Naive B cell (primary cell): Measurements from ENCODE around the gene PCNX1. TPM values are rescaled to one million over a fixed set of nuclear protein-coding genes. Genes with fewer than 3 reads are reported as not detected.

Source experiments
- ATAC-seq, 2 donors: fragments of 150-1000 bp; cut with Tn5 transposase; 2 replicates each; pipeline ENCODE4 v1.10.0; 2021; ENCODE audit warnings: low read depth in 2 of 2, mild to moderate bottlenecking in 2 of 2, moderate library complexity in 2 of 2
- DNase-seq: peaks from one replicate; pipeline ENCODE4 v3.0.0; 2022
- H3K27ac Mint-ChIP-seq, 6 donors: one replicate each; pipeline ENCODE4 v1.8.0; 2020 to 2022; ENCODE audit warnings: mild to moderate bottlenecking in 6 of 6, mixed read lengths in 6 of 6, moderate library complexity in 5 of 6, inconsistent platforms in 2 of 6
- H3K27me3 Mint-ChIP-seq, 3 donors: one replicate each; pipeline ENCODE4 v1.8.0; 2021 to 2022; ENCODE audit warnings: mixed read lengths in 3 of 3, mild to moderate bottlenecking in 1 of 3
- H3K36me3 Mint-ChIP-seq, 2 donors: one replicate each; pipeline ENCODE4 v1.8.0; 2020 to 2022; ENCODE audit warnings: mixed read lengths in 2 of 2, inconsistent platforms in 1 of 2, mild to moderate bottlenecking in 1 of 2
- H3K4me1 Mint-ChIP-seq, 3 donors: one replicate each; pipeline ENCODE4 v1.8.0; 2020 to 2022; ENCODE audit warnings: mixed read lengths in 3 of 3, inconsistent platforms in 1 of 3, mild to moderate bottlenecking in 1 of 3, moderate library complexity in 1 of 3
- H3K4me3 Mint-ChIP-seq, 8 donors: one replicate each; pipeline ENCODE4 v1.8.0; 2020 to 2022; ENCODE audit warnings: mild to moderate bottlenecking in 8 of 8, mixed read lengths in 8 of 8, moderate library complexity in 8 of 8, inconsistent platforms in 2 of 8
- H3K9me3 Mint-ChIP-seq, 7 donors: one replicate each; pipeline ENCODE4 v1.8.0; 2020 to 2022; ENCODE audit warnings: mixed read lengths in 7 of 7, mild to moderate bottlenecking in 5 of 7, inconsistent platforms in 2 of 7, moderate library complexity in 1 of 7
- polyA plus RNA-seq, 6 donors: library from polyadenylated mRNA; unstranded; fragments of 300-500 nt; fragmentation: Illumina TruSeq; gene quantifications; one replicate each; pipeline ENCODE4 v1.2.3, GENCODE V29; 2021; ENCODE audit warnings: low read depth in 6 of 6

PCNX1 gene
- polyA plus RNA-seq, 6 donors from 2014 or later: 4.8 to 10.7 (median 7.5) TPM

DNA sequence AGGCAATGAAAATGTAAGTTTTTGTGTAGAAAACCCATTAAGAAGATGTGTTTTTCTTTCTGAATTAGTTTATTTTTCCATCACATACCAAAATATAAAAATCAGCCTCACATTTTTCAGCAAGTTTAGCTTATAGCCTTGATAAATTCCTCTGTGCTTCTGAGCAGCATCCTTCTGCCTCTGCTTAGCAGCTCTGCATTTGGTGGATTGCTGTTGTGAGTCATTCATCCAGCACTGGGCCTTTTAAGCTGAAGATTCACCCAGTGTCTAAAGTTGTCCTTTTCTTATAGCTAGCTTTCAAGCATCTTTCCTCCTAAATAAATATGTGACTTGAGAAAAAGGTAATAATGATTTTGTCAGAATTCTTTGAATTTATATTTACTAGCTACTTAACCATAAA lies 206.1 kb downstream of the PCNX1 start:
- no peak overlapping the region for H3K4me3 Mint-ChIP-seq
- no peaks in the 10 kb centered on the region for H3K27me3 Mint-ChIP-seq
- H3K4me1 Mint-ChIP-seq: peaks cover 14 to 21% (median 15%) of the 10 kb centered on the region in 3 donors
- no peak for DNase-seq
- no peak for ATAC-seq
- no peak overlapping the region for H3K27ac Mint-ChIP-seq
- peaks cover 6 to 16% of the 10 kb centered on the region in 2 donors for H3K36me3 Mint-ChIP-seq
- no peaks in the 10 kb centered on the region for H3K9me3 Mint-ChIP-seq

DNA sequence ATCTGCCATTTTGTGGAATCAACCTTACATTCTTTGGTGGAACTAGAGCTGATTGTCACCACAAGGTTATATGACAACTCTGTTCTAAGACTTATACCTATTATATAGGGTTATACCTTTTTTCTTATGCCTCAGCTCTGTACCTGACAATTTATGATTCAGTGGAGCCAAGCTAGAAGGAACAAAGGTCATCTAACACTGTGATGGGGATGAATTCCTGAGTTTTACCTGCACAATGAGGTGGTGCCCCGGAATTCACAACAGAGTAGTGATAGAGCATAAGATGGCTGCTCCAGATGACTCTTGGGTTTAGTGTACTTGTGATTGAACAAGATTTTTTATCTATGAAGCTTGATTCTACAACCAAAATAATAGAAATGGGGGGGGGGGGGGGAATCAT lies 207.3 kb downstream of the PCNX1 start:
- DNase-seq (no peak), ATAC-seq (no peak)
- Mint-ChIP-seq H3K36me3 (peaks cover 0 to 7% of the 10 kb centered on the region in 2 donors), H3K4me3 (no peak overlapping the region), H3K27ac (no peak overlapping the region), H3K27me3 (no peaks in the 10 kb centered on the region), H3K9me3 (no peaks in the 10 kb centered on the region), H3K4me1 (peaks cover 20 to 27% (median 22%) of the 10 kb centered on the region in 3 donors)

DNA sequence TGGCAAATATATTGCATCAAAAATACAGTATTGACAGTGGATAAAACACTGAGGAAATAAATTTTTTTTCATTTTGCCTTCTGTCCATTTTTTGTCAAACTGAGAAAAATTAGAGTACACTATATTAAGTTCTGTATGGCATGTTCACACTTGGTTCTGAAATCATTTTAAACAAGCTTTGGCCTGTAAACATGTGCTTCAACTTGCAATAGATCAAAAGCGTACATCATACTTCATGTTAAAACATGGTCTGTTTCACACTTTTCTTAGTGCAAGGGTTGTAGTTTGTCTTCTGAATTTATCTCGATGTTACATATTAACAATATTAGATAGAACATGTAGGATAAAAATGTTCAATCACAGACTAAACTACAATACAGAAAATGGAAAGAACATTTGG lies 208.0 kb downstream of the PCNX1 start:
- DNase-seq (no peak), ATAC-seq (no peak)
- Mint-ChIP-seq H3K27ac (peak overlapping the region in 1 of 6 donors; percentile 41), H3K4me3 (no peak overlapping the region), H3K4me1 (peaks cover 20 to 27% (median 22%) of the 10 kb centered on the region in 3 donors), H3K9me3 (no peaks in the 10 kb centered on the region), H3K27me3 (no peaks in the 10 kb centered on the region), H3K36me3 (no peaks in the 10 kb centered on the region)

DNA sequence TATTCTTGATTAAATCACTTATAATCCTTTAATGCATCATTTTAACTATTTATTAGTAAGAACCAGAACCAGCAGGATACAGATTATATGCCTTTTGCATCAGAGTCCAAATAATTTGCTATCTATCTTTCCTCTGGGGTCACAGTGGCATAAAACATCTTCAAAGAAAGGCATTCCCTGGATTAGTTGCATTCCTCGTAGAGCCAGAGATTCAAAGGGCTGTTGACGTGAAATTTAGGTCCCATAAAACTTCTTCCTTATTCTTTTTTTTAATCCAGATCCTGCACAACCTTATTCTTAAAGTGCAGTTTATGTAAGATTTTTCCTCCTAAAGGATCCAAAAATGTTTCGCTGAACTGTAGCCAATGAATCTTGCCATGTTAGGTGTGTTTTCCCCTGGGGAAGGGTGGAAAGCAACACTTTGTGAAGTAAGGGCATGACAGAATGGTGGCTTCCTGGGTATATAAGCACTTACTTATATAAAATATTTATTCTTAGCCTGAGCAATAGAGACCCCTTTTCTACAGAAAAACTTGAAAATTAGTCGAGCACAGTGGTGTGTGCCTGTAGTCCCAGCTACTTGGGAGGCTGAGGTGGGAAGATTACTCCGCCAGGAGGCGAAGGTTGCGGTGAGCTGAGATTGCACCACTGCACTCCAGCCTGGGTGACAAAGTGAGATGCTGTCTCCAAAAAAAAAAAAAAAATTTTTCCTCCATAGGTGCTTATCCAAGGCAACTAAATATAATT lies 208.7 kb downstream of the PCNX1 start:
- H3K4me3 Mint-ChIP-seq: peak overlapping the region in 6 of 8 donors; percentile 5 to 78 (median 73)

DNA sequence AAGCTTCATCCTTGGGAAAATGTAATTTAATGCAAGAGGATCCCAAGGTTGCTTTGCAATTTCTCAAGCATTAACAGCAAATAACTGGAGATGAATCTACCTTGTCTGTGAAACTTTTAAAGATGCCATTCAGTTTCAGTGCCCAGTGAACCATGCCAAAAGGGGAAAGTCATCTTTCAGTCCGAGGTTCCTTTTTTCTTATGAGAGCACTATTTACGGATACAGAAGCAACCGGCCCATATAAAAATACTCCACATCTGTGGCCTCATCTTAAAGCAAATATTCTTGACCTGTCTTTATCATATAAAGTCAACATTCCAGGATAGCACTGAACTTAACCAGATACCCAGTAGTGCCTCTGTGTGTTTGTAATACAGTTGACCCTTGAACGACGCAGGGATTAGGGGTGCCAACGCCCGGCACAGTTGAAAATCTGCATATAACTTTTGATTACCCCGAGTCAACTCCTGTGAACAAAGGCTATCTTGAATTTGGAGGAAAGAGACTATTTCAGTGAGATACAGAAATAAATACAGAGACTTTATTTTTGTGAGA lies 209.4 kb downstream of the PCNX1 start:
- DNase-seq (peak; percentile 33), ATAC-seq (peak; percentile 95)
- Mint-ChIP-seq H3K27ac (peak overlapping the region in 5 of 6 donors; percentile 59 to 78 (median 76)), H3K4me1 (peaks cover 20 to 27% (median 22%) of the 10 kb centered on the region in 3 donors), H3K4me3 (peak overlapping the region in 7 of 8 donors; percentile 5 to 78 (median 12)), H3K27me3 (no peaks in the 10 kb centered on the region), H3K9me3 (no peaks in the 10 kb centered on the region), H3K36me3 (no peaks in the 10 kb centered on the region)

More for the DNA sequence above, 208.7 kb downstream of the PCNX1 start:
- Mint-ChIP-seq H3K9me3 (no peaks in the 10 kb centered on the region), H3K36me3 (no peaks in the 10 kb centered on the region), H3K27ac (peak overlapping the region in 4 of 6 donors; percentile 59 to 78 (median 72)), H3K27me3 (no peaks in the 10 kb centered on the region), H3K4me1 (peaks cover 20 to 27% (median 22%) of the 10 kb centered on the region in 3 donors)
- DNase-seq (no peak), ATAC-seq (peak; percentile 55 to 66)

DNA sequence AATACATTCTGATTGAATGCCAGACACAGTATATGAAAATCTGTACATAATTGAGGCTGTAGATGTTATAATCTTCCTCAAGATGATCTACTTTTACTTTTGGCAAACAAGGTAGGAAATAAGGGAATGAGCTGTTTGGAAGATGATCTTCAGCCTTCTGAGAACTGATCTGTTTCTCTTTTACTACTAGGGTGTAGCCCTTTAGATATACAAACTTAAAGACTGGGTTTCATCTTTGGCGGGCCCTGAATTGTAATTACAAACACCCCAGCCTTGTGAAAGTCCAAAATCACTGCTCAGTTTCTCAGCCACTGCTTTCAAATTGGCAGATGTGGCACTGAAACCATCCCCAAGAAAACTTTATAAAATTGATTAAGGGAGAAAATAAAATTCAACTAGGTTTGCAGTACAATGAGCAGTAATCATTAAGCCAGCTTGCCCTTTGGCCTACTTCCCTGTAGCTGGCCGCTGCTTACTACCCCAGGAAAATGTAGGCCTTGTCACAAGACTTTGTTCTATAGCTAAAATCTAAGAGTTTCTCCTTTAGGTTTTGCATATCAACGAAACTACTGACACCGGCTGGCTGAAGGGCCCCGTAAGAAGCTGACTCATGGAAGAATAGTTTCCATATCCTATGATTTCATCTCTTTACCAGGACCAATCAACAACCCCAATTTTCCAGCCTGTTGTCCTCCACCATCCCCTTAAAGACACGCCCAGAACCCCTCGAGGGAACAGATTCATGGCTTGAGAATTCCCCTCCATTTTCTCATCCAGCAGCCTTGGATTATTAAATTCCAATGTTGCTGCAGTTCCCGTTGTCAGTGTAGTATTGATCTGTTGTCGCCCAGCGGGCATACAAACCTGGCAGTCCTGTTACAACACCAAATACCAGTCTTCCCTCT lies 210.8 kb downstream of the PCNX1 start:
- Mint-ChIP-seq H3K9me3 (no peaks in the 10 kb centered on the region), H3K4me1 (peaks cover 20 to 27% (median 22%) of the 10 kb centered on the region in 3 donors), H3K27ac (peak overlapping the region in 5 of 6 donors; percentile 62 to 76 (median 65)), H3K27me3 (no peaks in the 10 kb centered on the region), H3K4me3 (peak overlapping the region in 2 of 8 donors; percentile 72 to 74), H3K36me3 (no peaks in the 10 kb centered on the region)
- no peak for DNase-seq
- ATAC-seq: no peak

DNA sequence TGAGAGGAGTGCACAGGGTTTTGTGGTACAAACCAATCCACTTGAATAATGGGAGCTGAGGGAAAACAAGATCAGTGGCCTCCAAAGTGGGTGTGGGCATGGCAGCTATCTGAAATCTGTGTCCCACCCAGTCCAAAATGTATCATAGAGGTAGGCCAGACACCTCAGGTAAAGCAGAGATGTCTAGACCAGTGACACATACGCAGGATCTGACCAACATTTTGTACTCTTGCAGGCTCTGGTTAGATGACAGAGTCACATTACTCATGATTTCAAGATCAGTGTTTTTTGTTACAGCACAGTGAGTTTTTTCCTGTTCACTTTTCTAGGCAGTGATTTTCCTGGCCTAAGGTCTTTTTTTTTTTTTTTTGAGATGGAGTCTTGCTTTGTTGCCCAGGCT lies 211.8 kb downstream of the PCNX1 start:
- Mint-ChIP-seq H3K27me3 (no peaks in the 10 kb centered on the region), H3K4me1 (peaks cover 20 to 27% (median 22%) of the 10 kb centered on the region in 3 donors), H3K27ac (peak overlapping the region in 4 of 6 donors; percentile 57 to 85 (median 65)), H3K36me3 (no peaks in the 10 kb centered on the region), H3K4me3 (peak overlapping the region in 1 of 8 donors; percentile 53), H3K9me3 (no peaks in the 10 kb centered on the region)
- ATAC-seq (no peak), DNase-seq (no peak)

DNA sequence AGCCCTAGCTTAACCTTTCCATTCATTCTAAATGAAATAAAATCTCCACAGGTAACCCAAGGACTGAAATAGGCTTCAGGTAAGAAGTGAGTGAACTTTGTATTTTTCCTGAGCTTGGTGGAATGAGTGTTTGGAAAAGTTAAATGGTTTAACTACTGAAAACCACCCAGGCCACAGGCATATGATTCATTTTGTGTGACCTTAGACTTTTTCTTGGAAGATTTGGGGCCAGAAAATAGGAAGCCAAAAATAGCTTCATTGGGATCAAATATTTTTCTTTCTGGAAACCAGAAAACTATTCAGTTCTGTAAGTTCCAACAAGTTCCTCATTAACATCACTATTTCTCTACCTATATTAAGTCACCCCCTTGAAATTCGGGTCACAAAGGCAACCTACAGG lies 212.6 kb downstream of the PCNX1 start:
- DNase-seq (no peak), ATAC-seq (no peak)
- H3K4me1 Mint-ChIP-seq: peaks cover 20 to 27% (median 22%) of the 10 kb centered on the region in 3 donors
- no peak overlapping the region for H3K4me3 Mint-ChIP-seq
- peak overlapping the region in 1 of 6 donors; percentile 21 for H3K27ac Mint-ChIP-seq
- no peaks in the 10 kb centered on the region for H3K9me3 Mint-ChIP-seq
- H3K27me3 Mint-ChIP-seq: no peaks in the 10 kb centered on the region
- H3K36me3 Mint-ChIP-seq: no peaks in the 10 kb centered on the region

DNA sequence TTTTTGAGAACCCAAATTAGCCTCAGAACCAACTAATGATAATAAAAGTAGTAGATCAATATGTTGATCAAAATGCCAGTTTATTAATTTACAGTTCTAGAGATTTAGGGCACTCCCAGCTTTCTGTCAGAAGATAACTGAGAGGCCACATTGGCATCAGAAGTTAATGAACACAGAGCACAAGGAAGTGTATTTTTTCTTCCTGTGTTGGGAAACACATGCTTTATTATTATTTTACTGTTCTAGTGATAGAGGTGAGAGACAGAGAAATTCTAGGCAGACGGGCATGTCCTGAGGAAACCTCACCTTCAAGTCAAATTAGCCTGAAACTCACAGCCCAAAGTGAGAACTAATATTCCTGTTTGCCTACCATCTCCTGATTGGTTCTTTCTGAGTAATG lies 213.7 kb downstream of the PCNX1 start:
- Mint-ChIP-seq H3K9me3 (no peaks in the 10 kb centered on the region), H3K4me3 (no peak overlapping the region), H3K36me3 (no peaks in the 10 kb centered on the region), H3K27ac (no peak overlapping the region), H3K27me3 (peaks cover 0 to 10% (median 0%) of the 10 kb centered on the region in 3 donors), H3K4me1 (peaks cover 20 to 25% (median 22%) of the 10 kb centered on the region in 3 donors)
- DNase-seq: no peak
- no peak for ATAC-seq

DNA sequence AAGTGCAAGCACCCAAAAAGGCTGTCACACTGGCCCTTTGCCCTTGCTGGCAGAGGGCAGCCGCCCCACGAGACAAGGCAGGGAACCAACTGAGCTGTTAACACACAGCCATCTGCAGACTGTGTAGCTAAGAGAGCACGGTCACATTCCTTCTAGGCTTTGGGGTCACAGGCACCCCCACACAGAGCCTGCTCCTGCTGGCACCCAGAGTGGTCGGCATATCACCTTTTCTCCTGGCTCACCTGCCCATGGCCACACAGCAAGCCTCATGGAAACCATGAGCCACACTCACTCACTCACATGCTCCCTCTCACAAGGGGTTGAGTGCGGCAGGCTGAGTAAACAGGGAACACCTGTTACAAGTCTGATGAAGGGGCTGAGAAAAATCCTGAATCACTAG lies 214.5 kb downstream of the PCNX1 start:
- peaks cover 16 to 18% (median 17%) of the 10 kb centered on the region in 3 donors for H3K4me1 Mint-ChIP-seq
- peak overlapping the region in 1 of 6 donors; percentile 58 for H3K27ac Mint-ChIP-seq
- no peak for DNase-seq
- H3K4me3 Mint-ChIP-seq: no peak overlapping the region
- peaks cover 0 to 10% (median 0%) of the 10 kb centered on the region in 3 donors for H3K27me3 Mint-ChIP-seq
- no peak for ATAC-seq
- no peaks in the 10 kb centered on the region for H3K36me3 Mint-ChIP-seq
- no peaks in the 10 kb centered on the region for H3K9me3 Mint-ChIP-seq

DNA sequence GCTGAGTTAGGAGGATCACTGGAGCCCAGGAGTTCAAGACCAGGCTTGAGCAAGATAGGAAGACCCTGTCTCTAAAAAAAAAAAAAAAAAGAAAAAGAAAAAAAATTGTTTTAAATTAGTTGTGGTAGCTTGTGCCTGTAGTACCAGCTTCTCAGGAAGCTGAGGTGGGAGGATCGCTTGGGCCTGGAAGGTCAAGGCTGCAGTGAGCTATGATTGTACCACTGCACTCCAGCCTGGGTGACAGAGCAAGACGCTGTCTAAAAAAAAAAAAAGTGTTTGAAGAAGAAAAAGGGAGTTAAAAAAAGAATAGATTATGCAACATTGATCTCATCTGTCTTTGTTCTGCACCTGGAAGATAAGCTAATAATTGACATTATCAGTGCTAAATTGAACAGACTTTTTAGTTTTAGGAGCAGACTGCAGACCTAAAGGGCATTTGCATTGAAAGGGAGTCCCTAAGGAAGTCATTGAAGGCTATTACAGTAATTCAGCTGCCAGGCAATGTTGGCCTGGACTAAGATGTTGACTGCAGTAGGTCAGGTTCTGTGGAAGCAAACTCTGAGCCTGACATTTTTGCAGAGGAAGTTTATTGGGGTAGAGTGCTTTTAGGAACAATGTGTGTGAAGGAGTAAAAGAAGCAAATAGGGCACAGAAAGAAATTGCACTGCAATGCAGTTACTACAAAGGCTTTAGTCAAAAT lies 215.8 kb downstream of the PCNX1 start:
- ATAC-seq (no peak), DNase-seq (no peak)
- Mint-ChIP-seq H3K27ac (peak overlapping the region in 2 of 6 donors; percentile 50 to 75), H3K4me3 (no peak overlapping the region), H3K27me3 (peaks cover 0 to 10% (median 0%) of the 10 kb centered on the region in 3 donors), H3K36me3 (no peaks in the 10 kb centered on the region), H3K9me3 (no peaks in the 10 kb centered on the region), H3K4me1 (peaks cover 6 to 9% (median 9%) of the 10 kb centered on the region in 3 donors)

DNA sequence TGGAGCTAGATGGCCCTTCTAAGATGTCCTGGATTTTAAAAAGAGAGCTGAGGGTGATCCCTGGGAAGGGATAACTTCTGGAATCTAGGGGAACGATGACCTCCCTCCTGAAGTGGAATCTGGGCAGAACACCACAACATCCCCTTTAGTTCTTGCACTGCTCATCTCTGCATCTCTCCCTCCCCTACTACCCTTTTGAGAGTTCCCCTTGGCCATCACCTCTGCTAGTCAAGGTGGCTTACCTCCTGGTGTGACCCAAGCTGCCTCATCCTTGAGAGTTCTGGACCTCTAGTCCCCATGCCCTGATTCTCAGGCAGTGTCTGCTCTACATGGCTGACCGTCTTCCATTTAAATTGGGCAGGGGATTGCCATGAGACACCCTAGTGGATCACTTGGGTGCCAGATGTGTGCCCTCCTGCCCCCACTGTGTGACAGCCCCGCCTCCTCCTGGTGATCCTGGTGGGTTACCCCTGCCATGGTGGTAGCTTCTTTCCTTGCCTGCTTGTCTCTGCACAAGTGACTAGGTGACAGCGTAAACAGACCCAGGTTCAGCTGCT lies 216.4 kb downstream of the PCNX1 start:
- Mint-ChIP-seq H3K27ac (peak overlapping the region in 2 of 6 donors; percentile 32 to 50), H3K36me3 (no peaks in the 10 kb centered on the region), H3K27me3 (peaks cover 0 to 10% (median 0%) of the 10 kb centered on the region in 3 donors), H3K4me3 (no peak overlapping the region), H3K4me1 (peaks cover 3 to 4% (median 4%) of the 10 kb centered on the region in 3 donors), H3K9me3 (no peaks in the 10 kb centered on the region)
- DNase-seq (no peak), ATAC-seq (no peak)
